Measurements from ENCODE around the gene ZNF526. TPM values are rescaled to one million over a fixed set of nuclear protein-coding genes. Genes with fewer than 3 reads are reported as not detected.

The ZNF526 gene
- polyA plus RNA-seq, 1 experiment = 4.6 TPM

DNA sequence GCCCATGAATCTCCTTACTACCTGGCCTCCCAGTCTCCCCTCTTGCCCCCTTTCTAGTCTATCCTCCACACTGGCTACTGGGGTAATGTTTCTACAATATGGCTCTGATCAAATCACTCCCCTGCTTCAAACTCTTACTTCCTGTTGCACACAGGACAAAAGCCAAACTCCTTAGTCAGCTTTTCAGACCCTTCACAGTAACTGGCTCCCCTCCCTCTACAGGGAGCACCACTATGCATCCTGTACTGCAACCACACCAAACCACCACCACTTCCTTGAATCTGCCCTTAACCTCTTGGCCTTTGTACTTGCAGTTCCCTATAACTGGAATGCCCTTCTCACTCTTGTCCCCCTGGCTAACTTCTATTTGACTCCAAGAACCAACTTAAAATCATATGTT, 34.8 kb upstream of the ZNF526 start:
- POLR2A ChIA-PET = no interaction called here
- CTCF ChIA-PET = interaction anchor here (0.9 to 5.9 kb wide), 6 partner anchors 8 to 77 kb away, joined by 3 to 38 read pairs (median 8); partner anchors contain the start of gene POU2F2
- Histone ChIP-seq H3K9me3 (ENCODE audit: control insufficient read depth, insufficient read depth, low read length) (no peaks in the 10 kb centered on the region), H3K27ac (ENCODE audit: low read depth, low read length) (no peak overlapping the region), H3K27me3 (ENCODE audit: control insufficient read depth, insufficient read depth, low read length) (peaks cover 15% of the 10 kb centered on the region), H3K4me3 (ENCODE audit: low read depth, low read length) (no peak overlapping the region)
- TF ChIP-seq, protein P1, sequence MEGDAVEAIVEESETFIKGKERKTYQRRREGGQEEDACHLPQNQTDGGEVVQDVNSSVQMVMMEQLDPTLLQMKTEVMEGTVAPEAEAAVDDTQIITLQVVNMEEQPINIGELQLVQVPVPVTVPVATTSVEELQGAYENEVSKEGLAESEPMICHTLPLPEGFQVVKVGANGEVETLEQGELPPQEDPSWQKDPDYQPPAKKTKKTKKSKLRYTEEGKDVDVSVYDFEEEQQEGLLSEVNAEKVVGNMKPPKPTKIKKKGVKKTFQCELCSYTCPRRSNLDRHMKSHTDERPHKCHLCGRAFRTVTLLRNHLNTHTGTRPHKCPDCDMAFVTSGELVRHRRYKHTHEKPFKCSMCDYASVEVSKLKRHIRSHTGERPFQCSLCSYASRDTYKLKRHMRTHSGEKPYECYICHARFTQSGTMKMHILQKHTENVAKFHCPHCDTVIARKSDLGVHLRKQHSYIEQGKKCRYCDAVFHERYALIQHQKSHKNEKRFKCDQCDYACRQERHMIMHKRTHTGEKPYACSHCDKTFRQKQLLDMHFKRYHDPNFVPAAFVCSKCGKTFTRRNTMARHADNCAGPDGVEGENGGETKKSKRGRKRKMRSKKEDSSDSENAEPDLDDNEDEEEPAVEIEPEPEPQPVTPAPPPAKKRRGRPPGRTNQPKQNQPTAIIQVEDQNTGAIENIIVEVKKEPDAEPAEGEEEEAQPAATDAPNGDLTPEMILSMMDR (IDR thresholded peaks at IDR 0.05; ENCODE audit: low read depth, low read length) = no peak
- no peak for DNase-seq (ENCODE audit: low read depth, low spot score)

DNA sequence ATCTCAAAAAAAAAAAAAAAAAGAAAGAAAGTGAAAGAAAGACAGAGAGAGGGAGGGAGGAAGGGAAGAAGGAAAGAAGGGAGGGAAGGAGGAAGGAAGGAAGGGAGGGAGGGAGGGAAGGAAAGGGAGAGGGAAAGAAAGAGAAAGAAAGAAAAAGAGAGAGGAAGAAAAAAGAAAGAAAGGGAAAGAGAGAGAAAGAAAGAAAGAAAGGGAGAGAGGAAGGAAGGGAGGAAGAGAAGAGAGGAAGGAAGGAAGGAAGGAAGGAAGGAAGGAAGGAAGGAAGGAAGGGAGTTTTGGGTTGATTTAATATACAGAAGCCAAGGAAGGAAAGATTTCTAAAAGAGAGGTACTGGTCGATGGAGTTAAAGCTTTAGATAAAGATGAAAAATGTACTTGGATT, 31.4 kb upstream of the ZNF526 start:
- no peak for DNase-seq (ENCODE audit: low read depth, low spot score)
- Histone ChIP-seq H3K27me3 (ENCODE audit: control insufficient read depth, insufficient read depth, low read length) (no peaks in the 10 kb centered on the region), H3K27ac (ENCODE audit: low read depth, low read length) (no peak overlapping the region), H3K4me3 (ENCODE audit: low read depth, low read length) (no peak overlapping the region), H3K9me3 (ENCODE audit: control insufficient read depth, insufficient read depth, low read length) (peaks cover 5% of the 10 kb centered on the region)
- TF ChIP-seq, protein P1 (IDR thresholded peaks at IDR 0.05; ENCODE audit: low read depth, low read length) = no peak
- CTCF ChIA-PET = interaction anchor here (0.6 to 2.0 kb wide), 3 partner anchors 12 to 160 kb away, joined by 3 to 12 read pairs (median 8); no protein-coding TSS in a partner anchor
- POLR2A ChIA-PET = no interaction called here

DNA sequence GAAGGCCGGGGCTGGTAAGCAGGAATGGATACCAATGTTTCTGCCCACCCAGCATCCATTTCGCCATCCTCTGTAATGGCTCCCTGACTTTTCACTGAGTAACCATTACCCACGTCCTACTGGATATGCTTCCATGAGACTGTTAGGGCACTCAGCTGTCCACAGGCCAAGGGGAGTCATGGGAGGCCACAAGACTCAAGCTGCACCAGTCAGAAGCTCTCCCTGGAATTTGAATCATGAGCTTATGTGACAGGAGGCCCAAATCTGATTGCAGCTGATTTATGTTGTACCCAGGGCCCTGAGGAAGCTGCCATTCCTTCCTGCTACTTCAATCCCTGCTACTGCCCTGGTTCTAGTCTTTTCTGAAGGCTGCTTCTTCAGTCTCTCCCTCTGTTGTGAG, 31.0 kb upstream of the ZNF526 start:
- Histone ChIP-seq H3K4me3 (ENCODE audit: low read depth, low read length) (no peak overlapping the region), H3K27ac (ENCODE audit: low read depth, low read length) (no peak overlapping the region), H3K27me3 (ENCODE audit: control insufficient read depth, insufficient read depth, low read length) (no peaks in the 10 kb centered on the region), H3K9me3 (ENCODE audit: control insufficient read depth, insufficient read depth, low read length) (peaks cover 5% of the 10 kb centered on the region)
- CTCF ChIA-PET = interaction anchor here (0.9 to 2.0 kb wide), 2 partner anchors 12 to 81 kb away, joined by 3 to 12 read pairs; no protein-coding TSS in a partner anchor
- no peak for DNase-seq (ENCODE audit: low read depth, low spot score)
- TF ChIP-seq, protein P1 (IDR thresholded peaks at IDR 0.05; ENCODE audit: low read depth, low read length) = no peak
- POLR2A ChIA-PET = no interaction called here

DNA sequence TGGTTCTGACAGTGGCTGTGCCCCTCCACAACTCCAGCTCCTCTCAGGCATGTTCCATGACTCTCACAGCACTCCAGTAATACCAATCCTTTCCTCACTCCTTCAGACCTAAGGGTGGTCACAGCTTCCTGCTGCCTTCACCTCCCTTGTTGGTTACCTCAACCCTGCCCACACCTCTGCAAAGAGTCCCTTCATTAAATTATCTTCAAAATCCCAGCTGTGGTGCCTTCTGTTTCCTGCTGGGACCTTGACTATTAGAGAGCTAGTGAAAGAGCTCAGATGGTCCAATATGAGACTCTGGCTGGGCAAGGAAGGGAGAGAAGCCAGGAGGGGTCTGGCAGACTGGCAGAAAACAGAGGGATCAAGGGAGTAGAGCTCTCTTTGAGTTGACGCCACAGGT, 28.8 kb upstream of the ZNF526 start:
- no peak for DNase-seq (ENCODE audit: low read depth, low spot score)
- TF ChIP-seq, protein P1 (IDR thresholded peaks at IDR 0.05; ENCODE audit: low read depth, low read length) = no peak
- Histone ChIP-seq H3K27me3 (ENCODE audit: control insufficient read depth, insufficient read depth, low read length) (no peaks in the 10 kb centered on the region), H3K27ac (ENCODE audit: low read depth, low read length) (no peak overlapping the region), H3K9me3 (ENCODE audit: control insufficient read depth, insufficient read depth, low read length) (peaks cover 5% of the 10 kb centered on the region), H3K4me3 (ENCODE audit: low read depth, low read length) (no peak overlapping the region)
- POLR2A ChIA-PET = no interaction called here
- CTCF ChIA-PET = interaction anchor here (1.7 kb wide), 1 partner anchor 82 kb away, joined by 6 read pairs; no protein-coding TSS in a partner anchor

DNA sequence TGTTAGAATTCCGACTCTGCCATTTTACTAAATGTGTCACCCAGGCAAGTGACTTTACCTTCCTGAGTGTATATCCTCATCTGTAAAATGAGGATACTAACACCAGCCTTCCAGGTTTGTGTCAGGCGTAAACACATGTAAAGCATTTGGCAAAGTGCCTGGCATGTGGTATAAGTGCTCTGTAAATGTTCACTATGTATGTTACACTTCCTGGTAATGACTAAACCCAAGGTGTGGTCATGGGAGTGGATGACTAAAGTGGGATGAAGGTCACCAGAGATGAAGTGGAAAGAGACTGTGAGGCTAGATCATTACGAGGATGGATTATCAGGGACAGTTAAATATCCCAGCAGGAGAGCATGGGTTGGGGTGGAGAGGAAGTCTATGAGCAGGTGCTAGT, 28.3 kb upstream of the ZNF526 start:
- H3K27ac ChIP-seq (ENCODE audit: low read depth, low read length) = no peak overlapping the region
- ChIA-PET POLR2A (no interaction called here), CTCF (interaction anchor here (1.7 kb wide), 1 partner anchor 83 kb away, joined by 6 read pairs; no protein-coding TSS in a partner anchor)
- no peaks in the 10 kb centered on the region for H3K27me3 ChIP-seq (ENCODE audit: control insufficient read depth, insufficient read depth, low read length)
- H3K9me3 ChIP-seq (ENCODE audit: control insufficient read depth, insufficient read depth, low read length) = peaks cover 9% of the 10 kb centered on the region
- peak; percentile 26 for DNase-seq (ENCODE audit: low read depth, low spot score)
- TF ChIP-seq, protein P1 (IDR thresholded peaks at IDR 0.05; ENCODE audit: low read depth, low read length) = no peak
- no peak overlapping the region for H3K4me3 ChIP-seq (ENCODE audit: low read depth, low read length)
